ENCODE measurements around the gene COL26A1.
"Not testable (repeated sequence)": the region's sequence is repeated elsewhere in the genome, so short reads cannot be mapped to it uniquely, and the experiment has no call there.

COL26A1 gene

GRCh38 chr7:101505510-101505909, 142.8 kb downstream of the COL26A1 start:
- DNase-seq = not testable (repeated sequence)

GRCh38 chr7:101506531-101506930, 143.9 kb downstream of the COL26A1 start:
- no peak for DNase-seq

GRCh38 chr7:101507327-101507726, 144.7 kb downstream of the COL26A1 start:
- DNase-seq = no peak

GRCh38 chr7:101507791-101508252, 145.1 kb downstream of the COL26A1 start:
- peak; percentile 69 for DNase-seq

- no peak for DNase-seq
Observed at GRCh38 chr7:101510297-101510696, 147.6 kb downstream of the COL26A1 start.

GRCh38 chr7:101511965-101512364, 149.3 kb downstream of the COL26A1 start:
- no peak for DNase-seq

GRCh38 chr7:101516851-101517250, 154.2 kb downstream of the COL26A1 start:
- DNase-seq = no peak

GRCh38 chr7:101517304-101517703, 154.6 kb downstream of the COL26A1 start:
- no peak for DNase-seq

- no peak for DNase-seq
Observed at GRCh38 chr7:101518336-101518735, 155.7 kb downstream of the COL26A1 start.

GRCh38 chr7:101519324-101520023, 156.8 kb downstream of the COL26A1 start:
- DNase-seq = no peak

GRCh38 chr7:101521430-101521925, 158.8 kb downstream of the COL26A1 start:
- no peak for DNase-seq

GRCh38 chr7:101522021-101522420, 159.3 kb downstream of the COL26A1 start:
- no peak for DNase-seq

GRCh38 chr7:101527844-101528667, 165.4 kb downstream of the COL26A1 start:
- DNase-seq = no peak

- DNase-seq = no peak
Observed at GRCh38 chr7:101529560-101529959, 166.9 kb downstream of the COL26A1 start.

GRCh38 chr7:101531726-101532357, 169.2 kb downstream of the COL26A1 start:
- DNase-seq = no peak

- no peak for DNase-seq
Observed at GRCh38 chr7:101532400-101533102, 169.9 kb downstream of the COL26A1 start.

- no peak for DNase-seq
Observed at GRCh38 chr7:101533103-101533465, 170.4 kb downstream of the COL26A1 start.

GRCh38 chr7:101534015-101534803, 171.5 kb downstream of the COL26A1 start:
- no peak for DNase-seq

GRCh38 chr7:101534873-101535272, 172.2 kb downstream of the COL26A1 start:
- DNase-seq = no peak

GRCh38 chr7:101535351-101535751, 172.7 kb downstream of the COL26A1 start:
- DNase-seq = no peak

GRCh38 chr7:101536232-101536631, 173.6 kb downstream of the COL26A1 start:
- no peak for DNase-seq

- DNase-seq = no peak
Observed at GRCh38 chr7:101536668-101537067, 174.0 kb downstream of the COL26A1 start.
